ENCODE data around the gene KDM5B. TPM values are rescaled to one million over a fixed set of nuclear protein-coding genes. Genes with fewer than 3 reads are reported as not detected.
A peak's percentile ranks its signal among the peaks of the same experiment; 100 is the strongest.

The KDM5B gene
- total and polyA plus RNA-seq, 4 experiments from 2014 or later = 6.5 to 64.6 (median 39.4) TPM

GRCh38 chr1:202812176-202813026 lies 4.2 kb upstream of the KDM5B start:
- Mint-ChIP-seq H3K9me3 (no peaks in the 10 kb centered on the region), H3K4me1 (peaks cover 17 to 35% (median 26%) of the 10 kb centered on the region in 4 donors), H3K36me3 (peaks cover 0 to 6% of the 10 kb centered on the region in 2 donors), H3K27me3 (no peaks in the 10 kb centered on the region), H3K4me3 (peak overlapping the region in 7 of 8 donors; percentile 39 to 97 (median 94)), H3K27ac (peak overlapping the region in 3 of 7 donors; percentile 27 to 77 (median 69))
- POLR2A ChIA-PET (ENCODE audit: partially characterized antibody) = interaction anchor here (1.8 kb wide), 1 partner anchor 76 kb away, joined by 4 read pairs; the partner anchor contains the start of gene RABIF
- no peak for DNase-seq
- Histone ChIP-seq H3K36me3 (ENCODE audit: insufficient read depth, low read length) (no peaks in the 10 kb centered on the region), H3K27ac (ENCODE audit: low read depth, low read length) (no peak overlapping the region), H3K27me3 (ENCODE audit: insufficient read depth, low read length) (no peaks in the 10 kb centered on the region), H3K4me3 (ENCODE audit: low read length in 2 of 2) (no peak overlapping the region), H3K4me1 (ENCODE audit: insufficient read depth, low read length) (peaks cover 24% of the 10 kb centered on the region), H3K9me3 (ENCODE audit: control insufficient read depth in 1 of 2, low read length in 2 of 2) (no peaks in the 10 kb centered on the region)
- CTCF ChIA-PET (ENCODE audit: partially characterized antibody) = interaction anchor here (0.9 kb wide), 1 partner anchor 75 kb away, joined by 5 read pairs; no protein-coding TSS in a partner anchor
- intact Hi-C loops (cut with micrococcal nuclease) = no loop called here

- no peaks in the 10 kb centered on the region for H3K9me3 ChIP-seq (ENCODE audit: control insufficient read depth in 1 of 2, low read length in 2 of 2)
- H3K36me3 ChIP-seq (ENCODE audit: insufficient read depth, low read length) = no peaks in the 10 kb centered on the region
- ChIA-PET CTCF (ENCODE audit: partially characterized antibody) (interaction anchor here (0.9 kb wide), 1 partner anchor 75 kb away, joined by 5 read pairs; no protein-coding TSS in a partner anchor), POLR2A (ENCODE audit: partially characterized antibody) (interaction anchor here (1.3 to 1.9 kb wide), 6 partner anchors 13 to 157 kb away, joined by 4 to 13 read pairs (median 6); partner anchors contain the start of genes KLHL12 and RABIF)
- Mint-ChIP-seq H3K36me3 (peaks cover 0 to 8% of the 10 kb centered on the region in 2 donors), H3K4me3 (peak overlapping the region; percentile 89 to 97 (median 92)), H3K27me3 (no peaks in the 10 kb centered on the region), H3K9me3 (no peaks in the 10 kb centered on the region), H3K27ac (peak overlapping the region; percentile 24 to 95 (median 90)), H3K4me1 (peaks cover 18 to 37% (median 28%) of the 10 kb centered on the region in 4 donors)
- H3K4me3 ChIP-seq (ENCODE audit: low read length in 2 of 2) = peak overlapping the region; percentile 88 to 93
- peaks cover 28% of the 10 kb centered on the region for H3K4me1 ChIP-seq (ENCODE audit: insufficient read depth, low read length)
- peak in 3 of 5 donors; percentile 32 to 34 (median 34) for DNase-seq
- intact Hi-C loops (cut with micrococcal nuclease) = loop anchor here (1.0 kb wide), 1 partner anchor 463 kb away; the partner anchor contains the start of gene PPP1R12B
- no peaks in the 10 kb centered on the region for H3K27me3 ChIP-seq (ENCODE audit: insufficient read depth, low read length)
- peak overlapping the region; percentile 49 for H3K27ac ChIP-seq (ENCODE audit: low read depth, low read length)
Observed at GRCh38 chr1:202811296-202812175, 3.3 kb upstream of the KDM5B start.

GRCh38 chr1:202810615-202811295 lies 2.5 kb upstream of the KDM5B start, which contains the start of gene PCAT6:
TSS of gene PCAT6 (plus strand) at chr1:202810954.
- Mint-ChIP-seq H3K36me3 (peaks cover 0 to 11% of the 10 kb centered on the region in 2 donors), H3K27me3 (peaks cover 0 to 1% of the 10 kb centered on the region in 2 donors), H3K4me3 (peak within 1 kb of the TSS; percentile 89 to 97 (median 94)), H3K9me3 (no peaks in the 10 kb centered on the region), H3K27ac (peak within 1 kb of the TSS; percentile 71 to 96 (median 92)), H3K4me1 (peaks cover 26 to 45% (median 35%) of the 10 kb centered on the region in 4 donors)
- DNase-seq = peak; percentile 82 to 88 (median 83)
- POLR2A ChIA-PET (ENCODE audit: partially characterized antibody) = interaction anchor here (0.6 to 1.9 kb wide), 8 partner anchors 10 to 469 kb away, joined by 3 to 13 read pairs (median 4); partner anchors contain the start of genes KLHL12, RABIF and UBE2T
- intact Hi-C loops (cut with micrococcal nuclease) = loop anchor here (1.0 kb wide), 2 partner anchors 78 to 462 kb away; partner anchors contain the start of gene PPP1R12B
- H3K36me3 ChIP-seq (ENCODE audit: insufficient read depth, low read length) = no peaks in the 10 kb centered on the region
- peak within 1 kb of the TSS; percentile 88 to 93 for H3K4me3 ChIP-seq (ENCODE audit: low read length in 2 of 2)
- peak within 1 kb of the TSS; percentile 49 for H3K27ac ChIP-seq (ENCODE audit: low read depth, low read length)
- no peaks in the 10 kb centered on the region for H3K9me3 ChIP-seq (ENCODE audit: control insufficient read depth in 1 of 2, low read length in 2 of 2)
- peaks cover 36% of the 10 kb centered on the region for H3K4me1 ChIP-seq (ENCODE audit: insufficient read depth, low read length)
- CTCF ChIA-PET (ENCODE audit: partially characterized antibody) = interaction anchor here (1.0 kb wide), 1 partner anchor 72 kb away, joined by 4 read pairs; no protein-coding TSS in a partner anchor
- no peaks in the 10 kb centered on the region for H3K27me3 ChIP-seq (ENCODE audit: insufficient read depth, low read length)

GRCh38 chr1:202810193-202810614 lies 2.0 kb upstream of the KDM5B start:
- H3K4me3 Mint-ChIP-seq = peak overlapping the region; percentile 89 to 97 (median 94)
- no peaks in the 10 kb centered on the region for H3K9me3 ChIP-seq (ENCODE audit: control insufficient read depth in 1 of 2, low read length in 2 of 2)
- H3K4me1 Mint-ChIP-seq = peaks cover 31 to 50% (median 37%) of the 10 kb centered on the region in 4 donors
- no peaks in the 10 kb centered on the region for H3K36me3 ChIP-seq (ENCODE audit: insufficient read depth, low read length)
- H3K27ac Mint-ChIP-seq = peak overlapping the region; percentile 71 to 96 (median 89)
- intact Hi-C loops (cut with micrococcal nuclease) = loop anchor here (1.0 kb wide), 1 partner anchor 78 kb away; no protein-coding TSS in a partner anchor
- H3K27ac ChIP-seq (ENCODE audit: low read depth, low read length) = peak overlapping the region; percentile 49
- ChIA-PET CTCF (ENCODE audit: partially characterized antibody) (interaction anchor here (1.0 kb wide), 1 partner anchor 72 kb away, joined by 4 read pairs; no protein-coding TSS in a partner anchor), POLR2A (ENCODE audit: partially characterized antibody) (interaction anchor here (0.6 to 1.9 kb wide), 8 partner anchors 10 to 468 kb away, joined by 3 to 13 read pairs (median 4); partner anchors contain the start of genes KLHL12, RABIF and UBE2T)
- no peak for DNase-seq
- H3K4me3 ChIP-seq (ENCODE audit: low read length in 2 of 2) = peak overlapping the region; percentile 88 to 93
- peaks cover 0 to 11% of the 10 kb centered on the region in 2 donors for H3K36me3 Mint-ChIP-seq
- H3K4me1 ChIP-seq (ENCODE audit: insufficient read depth, low read length) = peaks cover 41% of the 10 kb centered on the region
- no peaks in the 10 kb centered on the region for H3K9me3 Mint-ChIP-seq
- peaks cover 0 to 1% of the 10 kb centered on the region in 2 donors for H3K27me3 Mint-ChIP-seq
- no peaks in the 10 kb centered on the region for H3K27me3 ChIP-seq (ENCODE audit: insufficient read depth, low read length)

- Histone ChIP-seq H3K9me3 (ENCODE audit: control insufficient read depth in 1 of 2, low read length in 2 of 2) (no peaks in the 10 kb centered on the region), H3K4me1 (ENCODE audit: insufficient read depth, low read length) (peaks cover 46% of the 10 kb centered on the region), H3K27ac (ENCODE audit: low read depth, low read length) (no peak overlapping the region), H3K36me3 (ENCODE audit: insufficient read depth, low read length) (no peaks in the 10 kb centered on the region), H3K4me3 (ENCODE audit: low read length in 2 of 2) (no peak overlapping the region), H3K27me3 (ENCODE audit: insufficient read depth, low read length) (no peaks in the 10 kb centered on the region)
- CTCF ChIA-PET (ENCODE audit: partially characterized antibody) = interaction anchor here (0.7 to 1.0 kb wide), 2 partner anchors 73 to 181 kb away, joined by 3 to 4 read pairs; no protein-coding TSS in a partner anchor
- Mint-ChIP-seq H3K4me1 (peaks cover 32 to 56% (median 38%) of the 10 kb centered on the region in 4 donors), H3K9me3 (no peaks in the 10 kb centered on the region), H3K27me3 (peaks cover 0 to 1% of the 10 kb centered on the region in 2 donors), H3K27ac (peak overlapping the region in 6 of 7 donors; percentile 49 to 86 (median 77)), H3K4me3 (peak overlapping the region; percentile 83 to 97 (median 94)), H3K36me3 (peaks cover 0 to 11% of the 10 kb centered on the region in 2 donors)
- no peak for DNase-seq
- POLR2A ChIA-PET (ENCODE audit: partially characterized antibody) = interaction anchor here (0.6 to 1.9 kb wide), 7 partner anchors 9 to 468 kb away, joined by 3 to 13 read pairs (median 5); partner anchors contain the start of genes KLHL12, RABIF and UBE2T
- intact Hi-C loops (cut with micrococcal nuclease) = loop anchor here (1.0 to 5.0 kb wide), 2 partner anchors 79 to 198 kb away; partner anchors contain the start of gene TMEM183A
Observed at GRCh38 chr1:202809597-202810159, 1.5 kb upstream of the KDM5B start.
